ACHN (cell line): ENCODE data around the gene HMCN2.
"Not testable (repeated sequence)": the region's sequence is repeated elsewhere in the genome, so short reads cannot be mapped to it uniquely, and the experiment has no call there.

Experiments
- DNase-seq: peaks from one replicate; pipeline ENCODE4 v3.0.0-alpha.2; 2015
- in situ Hi-C: cut with HindIII; loops from 2 replicates; pipeline ENCODE4 v1.10.0; 2017; ENCODE audit warnings: low sequenced_read_pairs, low pct_ligation_motif_present, low pct_unique_long_range_greater_than_20kb

The HMCN2 gene

DNA sequence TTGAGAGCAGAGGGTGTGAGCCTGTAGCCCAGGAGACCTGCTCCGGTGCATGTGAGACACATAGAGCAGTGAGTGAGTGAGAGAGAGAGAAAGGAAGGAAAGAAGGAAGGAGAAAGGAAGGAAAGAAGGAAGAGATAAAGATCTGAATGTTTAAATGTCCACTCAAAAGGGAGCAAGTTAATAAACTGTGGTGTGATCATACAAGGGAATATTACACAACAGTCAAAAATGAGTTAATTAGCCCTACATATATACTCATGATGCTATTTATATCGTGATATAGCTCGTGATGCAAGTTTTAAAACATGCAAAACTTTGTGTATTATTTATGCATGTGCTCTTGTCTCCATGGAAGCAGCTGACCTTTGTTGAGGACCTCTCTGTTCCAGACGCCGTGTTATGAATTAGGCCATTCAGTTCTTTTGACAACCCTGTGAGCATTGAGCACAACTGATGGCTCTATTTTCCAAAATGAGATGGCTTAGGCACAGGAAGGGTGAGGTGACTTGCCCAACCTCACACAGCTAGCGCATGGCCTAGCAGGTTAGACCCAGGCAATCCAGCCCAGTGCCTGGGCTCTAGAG lies 70.6 kb downstream of the HMCN2 start:
- in situ Hi-C loops: no loop called here
- DNase-seq: no peak

DNA sequence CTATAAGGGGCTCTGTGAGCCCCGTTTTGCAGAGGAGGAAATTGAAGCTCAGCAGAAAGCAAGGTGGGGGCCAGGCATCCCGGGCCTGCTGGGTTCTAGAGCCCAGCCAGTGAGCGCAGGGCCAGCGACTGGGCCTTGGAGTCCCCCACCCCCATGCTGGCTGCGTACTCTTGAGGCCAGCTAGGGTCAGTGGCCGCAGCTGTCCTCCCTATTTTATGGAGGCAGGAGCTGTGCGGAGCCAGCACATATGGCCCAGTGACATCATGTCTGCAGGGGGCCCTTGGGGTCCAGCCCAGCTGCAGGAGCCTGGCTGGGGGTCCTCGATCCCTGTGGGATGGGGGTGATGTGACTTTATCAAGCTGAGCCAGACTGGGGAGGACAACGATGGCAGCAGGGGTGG lies 71.3 kb downstream of the HMCN2 start:
- no peak for DNase-seq
- in situ Hi-C loops: no loop called here

DNA sequence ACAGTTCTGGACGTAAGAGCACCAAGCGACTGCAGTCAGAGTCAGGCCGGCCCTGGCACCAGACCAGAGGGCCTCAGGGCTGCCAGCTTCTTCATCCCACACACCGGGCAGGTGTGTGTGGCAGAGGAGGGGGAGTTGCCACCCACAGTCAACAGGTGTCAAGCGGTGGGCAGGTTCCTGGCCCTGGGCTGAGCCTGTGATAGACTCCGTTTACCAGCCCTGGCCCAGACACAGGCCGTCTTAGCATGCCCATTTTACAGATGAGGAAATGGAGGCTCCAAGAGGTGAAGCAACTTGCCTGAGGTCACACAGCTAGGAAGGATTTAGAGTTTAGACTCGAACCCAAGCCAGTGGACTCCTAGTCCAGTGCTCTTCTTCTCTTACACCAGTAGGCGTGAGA lies 71.8 kb downstream of the HMCN2 start:
- no peak for DNase-seq
- in situ Hi-C loops: no loop called here

DNA sequence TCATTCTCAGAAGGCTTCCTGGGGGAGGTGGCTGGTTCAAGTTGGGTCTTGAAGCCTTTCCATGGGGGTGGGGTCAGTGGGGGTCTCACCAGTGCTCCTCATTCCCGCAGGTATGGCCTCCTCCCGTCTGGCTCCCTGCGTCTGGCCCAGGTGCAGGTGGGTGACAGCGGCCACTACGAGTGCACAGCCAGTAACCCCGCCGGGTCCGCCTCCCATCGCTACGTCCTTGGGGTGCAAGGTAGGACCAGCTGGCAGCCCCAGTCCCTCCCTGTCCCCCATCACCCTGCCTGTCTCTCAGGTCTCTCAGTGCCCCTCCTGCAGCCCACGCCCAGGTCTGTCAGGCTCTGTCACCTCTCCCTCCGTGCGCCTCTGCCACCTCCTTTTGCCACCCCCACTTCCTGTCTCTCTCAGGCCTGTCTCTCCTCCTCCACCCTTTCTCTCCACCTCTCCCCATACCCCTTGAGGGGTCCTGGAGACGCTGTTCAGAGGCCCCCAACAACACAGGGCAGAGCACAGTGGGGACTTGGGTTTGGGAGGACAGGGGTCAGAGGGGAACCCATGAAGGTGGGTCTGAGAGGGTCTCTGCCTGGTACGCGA lies 72.3 kb downstream of the HMCN2 start:
- in situ Hi-C loops: no loop called here
- no peak for DNase-seq

DNA sequence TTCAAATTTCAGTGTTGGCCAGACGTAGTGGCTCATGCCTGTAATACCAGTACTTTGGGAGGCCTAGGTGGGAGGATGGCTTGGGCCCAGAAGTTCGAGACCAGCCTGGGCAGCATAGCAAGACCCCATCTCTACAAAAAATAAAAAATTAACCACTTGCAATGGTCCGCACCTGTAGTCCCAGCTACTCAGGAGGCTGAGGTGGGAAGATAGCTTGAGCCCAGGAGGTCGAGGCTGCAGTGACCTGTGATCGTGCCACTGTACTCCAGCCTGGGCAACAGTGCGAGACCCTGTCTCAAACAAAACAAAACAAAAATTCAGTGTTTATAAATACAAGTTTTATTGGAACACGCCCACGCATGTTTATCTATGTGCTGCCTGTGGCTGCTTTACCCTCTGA lies 73.3 kb downstream of the HMCN2 start:
- DNase-seq, in situ Hi-C loops: not testable (repeated sequence)

DNA sequence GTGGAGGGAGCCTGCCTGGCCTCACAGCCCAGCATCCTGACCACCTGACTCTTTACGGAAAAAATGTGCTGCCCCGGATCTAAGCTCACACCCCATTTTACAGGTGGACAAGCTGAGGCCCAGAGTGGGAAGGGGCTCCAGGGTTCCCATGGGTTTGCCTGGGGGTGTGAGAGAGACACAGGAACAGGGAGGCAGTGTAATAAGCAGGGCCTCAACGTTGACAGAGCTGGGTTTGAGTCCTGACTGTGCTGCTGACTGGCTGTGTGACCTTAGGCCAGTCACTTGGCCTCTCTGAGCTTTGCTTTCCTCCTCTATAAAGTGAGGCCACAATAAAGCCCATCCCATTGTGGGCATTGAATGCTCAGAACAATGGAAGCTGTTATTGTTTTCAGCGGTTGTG lies 73.7 kb downstream of the HMCN2 start:
- no peak for DNase-seq
- in situ Hi-C loops: no loop called here

DNA sequence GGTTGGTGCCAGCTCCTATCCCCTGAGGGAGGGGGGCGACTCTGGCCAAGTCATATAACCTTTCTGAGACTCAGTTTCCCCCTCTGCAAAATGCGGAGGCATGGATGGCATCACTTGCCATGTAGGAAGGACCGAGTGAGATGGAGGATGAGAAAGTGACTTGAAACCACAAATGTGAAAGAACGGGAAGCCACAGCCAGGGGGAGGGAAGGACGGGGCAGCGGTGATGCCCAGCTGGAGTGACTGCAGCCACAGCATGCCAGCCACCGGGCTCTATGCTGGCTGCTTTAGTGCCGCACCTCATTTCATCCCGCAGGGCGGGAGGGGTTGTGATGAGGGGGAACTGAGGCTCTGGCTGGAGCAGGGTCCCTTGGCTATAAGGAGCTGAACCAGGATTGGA lies 74.5 kb downstream of the HMCN2 start:
- in situ Hi-C loops: no loop called here
- DNase-seq: no peak

DNA sequence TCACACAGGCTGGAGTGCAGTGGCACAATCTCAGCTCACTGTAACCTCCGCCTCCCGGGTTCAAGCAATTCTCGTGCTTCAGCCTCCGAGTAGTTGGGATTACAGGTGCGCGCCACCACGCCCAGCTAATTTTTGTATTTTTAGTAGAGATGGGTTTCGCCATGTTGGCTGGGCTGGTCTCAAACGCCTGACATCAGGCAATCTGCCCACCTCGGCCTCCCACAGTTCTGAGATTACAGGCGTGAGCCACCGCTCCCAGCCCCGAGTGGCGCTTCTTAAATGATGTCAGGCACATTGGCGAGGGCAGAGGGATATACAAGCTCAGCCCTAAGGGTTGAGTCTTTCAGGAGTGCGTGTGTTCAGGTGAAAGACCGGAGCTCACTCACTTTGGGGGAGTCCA lies 75.0 kb downstream of the HMCN2 start:
- DNase-seq, in situ Hi-C loops: not testable (repeated sequence)

DNA sequence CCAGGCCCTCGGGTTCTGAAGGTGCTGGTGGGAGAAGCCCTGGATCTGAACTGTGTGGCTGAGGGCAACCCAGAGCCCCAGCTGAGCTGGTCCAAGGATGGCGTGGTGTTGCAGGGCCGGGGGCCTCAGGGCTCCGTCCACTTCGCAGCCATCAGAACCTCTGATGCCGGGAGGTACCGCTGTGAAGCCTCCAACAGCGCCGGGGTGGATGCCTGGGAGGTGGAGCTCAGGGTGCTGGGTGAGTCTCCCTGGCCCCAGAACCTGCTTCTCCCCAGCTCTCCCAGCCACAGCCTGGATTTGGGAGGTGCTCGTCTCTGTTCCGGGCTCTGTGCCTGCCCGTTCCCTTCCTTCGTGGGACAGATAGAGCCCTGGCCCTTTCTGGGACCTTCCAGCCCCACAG lies 75.6 kb downstream of the HMCN2 start:
- no peak for DNase-seq
- in situ Hi-C loops: no loop called here

DNA sequence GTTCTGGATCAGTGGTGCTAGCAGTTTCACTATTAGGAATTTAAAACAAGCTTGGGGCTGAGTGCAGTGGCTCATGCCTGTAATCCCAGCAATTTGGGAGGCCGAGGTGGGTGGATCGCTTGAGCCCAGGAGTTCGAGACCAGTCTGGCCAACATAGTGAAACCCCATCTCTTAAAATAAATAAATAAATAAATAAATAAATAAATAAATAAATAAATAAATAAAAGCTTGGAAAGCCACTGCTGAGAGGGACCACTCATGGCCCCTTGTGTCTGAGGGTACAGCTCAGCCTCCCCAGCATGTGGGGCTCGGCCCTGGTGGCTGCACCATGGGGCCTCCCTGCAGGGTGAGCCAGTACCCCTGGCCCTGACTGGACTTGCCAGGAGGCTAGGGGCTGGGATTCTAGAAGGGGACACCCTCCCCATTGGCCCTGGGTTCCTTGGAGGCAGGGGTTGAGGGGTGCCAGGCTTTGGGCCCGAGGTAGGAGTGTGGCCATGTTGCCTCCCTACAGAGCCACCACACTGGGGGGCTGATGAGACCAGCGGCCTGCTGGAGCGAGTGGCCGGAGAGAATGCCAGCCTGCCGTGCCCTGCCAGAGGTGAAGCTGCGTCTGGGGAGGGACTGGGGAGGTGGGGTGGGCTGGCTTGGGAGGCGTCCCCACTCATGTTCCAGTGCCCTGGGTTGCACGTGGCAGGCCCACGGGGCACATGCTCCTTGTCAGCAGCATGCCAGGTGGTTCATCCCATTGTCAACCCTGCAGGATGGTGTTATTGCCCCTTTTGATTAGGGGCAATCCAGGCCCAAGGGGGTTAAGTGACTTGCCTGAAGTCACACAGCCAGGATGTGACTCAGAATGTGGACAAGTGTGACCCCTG lies 76.5 kb downstream of the HMCN2 start:
- in situ Hi-C loops: no loop called here
- no peak for DNase-seq

DNA sequence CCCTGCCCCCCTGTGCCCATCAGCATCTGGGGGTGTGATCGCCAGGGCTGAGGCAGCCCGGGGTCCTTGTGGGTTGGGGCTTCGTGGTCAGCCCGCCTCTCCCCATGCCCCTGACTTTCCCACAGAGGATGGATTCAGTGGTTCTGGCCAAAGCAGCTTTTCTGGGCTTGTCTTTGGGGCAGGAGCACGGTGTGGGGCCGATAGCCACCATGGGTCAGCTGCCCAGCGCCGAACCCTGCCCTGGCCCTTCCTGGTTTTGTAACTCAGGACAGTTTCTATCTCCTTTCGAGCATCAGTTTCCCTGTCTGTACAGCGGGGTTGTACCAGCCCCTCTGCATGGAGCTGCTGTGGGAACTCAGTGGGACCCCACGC lies 77.1 kb downstream of the HMCN2 start:
- in situ Hi-C loops: no loop called here
- DNase-seq: no peak

DNA sequence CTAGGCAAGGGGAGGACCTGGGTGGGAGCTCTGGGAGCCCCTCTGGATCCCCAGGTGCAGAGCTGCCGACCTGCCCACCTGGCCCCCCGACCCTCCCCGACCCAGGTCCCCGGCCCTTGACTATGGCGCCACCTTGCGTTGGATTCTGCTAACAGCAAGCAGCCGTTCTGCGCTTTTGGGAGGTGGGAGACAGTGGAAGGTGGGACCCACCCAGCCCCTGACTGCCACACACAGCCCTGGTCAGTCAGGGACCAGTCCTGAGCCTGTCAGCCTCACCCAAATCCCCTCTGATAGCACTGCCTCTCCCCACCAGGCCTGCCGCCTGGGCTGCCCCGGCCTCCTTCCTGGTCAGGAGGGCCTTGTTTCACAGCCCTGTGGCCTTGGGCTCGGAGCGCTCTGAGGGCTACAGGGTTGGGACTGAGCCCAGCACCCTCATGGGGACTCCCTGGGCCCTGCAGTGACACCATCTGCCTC lies 77.9 kb downstream of the HMCN2 start:
- in situ Hi-C loops: no loop called here
- no peak for DNase-seq

DNA sequence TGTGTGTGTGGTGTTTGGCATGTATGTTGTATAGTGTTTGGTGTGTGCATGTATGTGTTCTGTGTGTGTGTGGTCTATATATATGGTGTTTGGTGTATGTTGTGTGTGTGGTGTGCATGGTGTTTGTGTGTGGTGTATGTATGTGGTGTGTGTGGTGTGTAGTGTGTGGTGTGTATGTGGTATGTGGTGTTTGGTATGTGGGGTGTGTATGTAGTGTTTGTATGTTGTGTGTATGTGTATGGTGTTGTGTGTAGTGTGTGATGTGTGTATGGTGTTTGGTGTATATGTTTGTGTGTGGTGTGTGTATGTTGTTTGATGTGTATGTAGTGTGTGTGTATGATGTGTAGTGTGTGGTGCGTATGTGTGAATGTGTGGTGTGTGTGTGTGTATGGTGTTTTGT lies 78.8 kb downstream of the HMCN2 start:
- in situ Hi-C loops: no loop called here
- DNase-seq: no peak

DNA sequence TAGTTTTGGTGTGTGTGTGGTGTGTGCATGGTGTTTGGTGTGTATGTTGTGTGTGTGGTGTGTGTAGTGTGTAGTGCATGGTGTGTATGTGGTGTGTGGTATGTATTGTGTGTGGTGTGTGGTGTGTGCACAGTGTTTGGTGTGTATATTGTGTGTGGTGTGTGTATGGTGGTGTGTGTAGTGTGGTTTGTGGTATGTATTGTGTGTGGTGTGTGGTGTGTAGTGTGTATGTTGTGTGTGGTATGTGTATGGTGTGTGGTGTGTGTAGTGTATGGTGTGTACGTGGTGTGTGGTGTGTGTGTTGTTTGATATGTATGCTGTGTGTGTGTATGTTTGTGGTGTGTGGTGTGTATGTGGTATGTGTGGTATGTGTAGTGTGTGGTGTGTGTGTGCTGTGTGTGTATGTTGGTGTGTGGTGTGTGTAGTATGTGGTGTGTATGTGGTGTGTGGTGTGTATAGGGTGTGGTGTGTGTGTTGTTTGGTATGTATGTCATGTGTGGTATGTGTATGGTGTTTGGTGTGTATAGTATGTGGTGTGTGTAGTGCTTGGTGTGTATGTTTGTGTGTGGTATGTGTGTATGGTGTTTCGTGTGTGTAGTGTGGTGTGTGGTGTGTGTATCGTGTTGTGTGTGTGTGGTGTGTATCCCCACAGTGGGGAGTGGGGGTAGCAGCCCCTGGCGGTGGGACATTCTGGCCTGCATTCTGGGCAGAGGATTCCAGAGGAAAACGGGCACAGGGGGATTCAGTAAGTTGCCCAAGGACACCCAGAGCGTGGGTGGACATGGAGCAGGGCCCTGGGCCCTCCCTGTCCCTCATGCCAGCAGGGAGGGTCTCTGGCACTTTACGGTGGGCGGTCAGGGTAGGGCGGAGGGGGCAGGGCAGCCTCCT lies 79.7 kb downstream of the HMCN2 start:
- in situ Hi-C loops: no loop called here
- no peak for DNase-seq

DNA sequence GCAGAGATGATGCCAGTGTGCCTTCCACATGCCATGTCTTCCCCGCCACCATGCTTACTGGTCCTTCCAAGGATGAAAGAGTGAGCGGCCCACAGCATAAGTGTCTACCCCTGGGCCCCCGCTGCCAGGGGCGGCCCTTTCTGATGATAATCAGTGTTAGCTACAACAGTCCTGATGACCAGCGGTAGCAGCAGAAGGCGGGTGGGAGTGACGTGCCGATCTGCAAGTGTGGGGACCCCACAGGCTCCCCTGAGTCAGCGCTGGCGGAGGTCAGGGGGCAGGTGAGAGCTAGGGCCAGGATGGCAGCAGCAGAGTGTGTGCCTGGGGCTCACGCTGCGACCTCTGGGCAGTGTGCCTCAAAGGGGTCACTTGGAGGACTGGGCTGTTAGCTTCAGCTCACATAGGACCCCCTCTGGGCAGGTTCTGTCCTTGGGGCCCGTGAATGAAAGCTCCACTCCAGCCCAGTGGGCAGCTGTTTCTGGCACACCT lies 80.4 kb downstream of the HMCN2 start:
- DNase-seq: no peak
- in situ Hi-C loops: no loop called here

DNA sequence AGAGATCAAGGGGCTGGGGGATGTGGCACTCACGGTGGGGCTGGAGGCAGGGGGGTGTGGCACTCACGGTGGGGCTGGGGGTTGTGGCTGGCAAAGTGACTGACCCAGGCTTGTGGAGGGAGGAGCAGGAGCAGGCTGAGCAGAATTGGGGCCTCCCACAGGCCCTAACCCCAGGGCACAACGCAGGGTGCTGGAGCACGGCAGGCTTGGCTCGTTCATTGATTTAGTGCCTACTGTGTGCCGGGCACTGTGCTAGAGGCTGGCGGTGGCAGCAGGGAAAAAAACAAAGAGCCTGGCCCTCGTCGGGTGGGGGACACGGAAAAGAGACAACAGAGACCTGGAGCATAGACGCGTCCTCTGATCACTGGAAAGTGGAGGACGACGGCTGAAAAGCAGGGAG lies 80.9 kb downstream of the HMCN2 start:
- no peak for DNase-seq
- in situ Hi-C loops: no loop called here

DNA sequence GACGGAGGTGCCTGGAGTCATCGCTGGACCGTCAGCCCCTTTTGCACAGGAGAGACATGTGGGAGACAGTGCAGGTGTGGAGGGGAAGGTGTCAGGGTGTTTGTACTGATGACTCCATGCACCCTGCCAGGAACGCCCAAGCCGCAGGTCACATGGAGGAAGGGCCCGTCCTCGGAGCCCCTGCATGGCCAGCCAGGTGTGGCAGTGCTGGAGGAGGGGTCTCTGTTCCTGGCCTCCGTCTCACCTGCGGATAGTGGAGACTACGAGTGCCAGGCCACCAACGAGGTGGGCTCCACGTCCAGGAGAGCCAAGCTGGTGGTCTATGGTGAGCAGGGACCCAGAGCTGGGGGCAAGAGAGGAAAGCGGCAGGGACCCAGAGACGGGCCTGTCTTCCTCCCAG lies 81.5 kb downstream of the HMCN2 start:
- DNase-seq: no peak
- in situ Hi-C loops: no loop called here

DNA sequence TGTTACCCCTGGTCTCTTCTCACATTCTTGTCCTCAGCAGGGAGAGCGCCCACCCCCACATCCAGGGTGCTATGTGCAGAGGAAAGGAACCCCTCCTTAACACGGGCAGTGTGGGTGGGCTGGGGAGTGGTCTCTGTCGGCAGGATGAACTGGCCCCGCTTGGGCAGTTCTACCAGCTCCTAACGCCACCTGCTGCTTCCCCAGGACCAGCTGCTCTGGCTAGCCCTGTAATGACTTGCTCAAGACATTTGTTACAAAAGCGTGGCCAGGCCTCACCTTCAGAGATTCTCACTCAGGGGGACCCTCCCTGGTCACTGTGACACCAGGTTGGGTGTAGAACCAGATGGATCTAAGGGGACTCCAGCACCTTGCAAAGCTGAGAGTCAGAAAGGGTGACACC lies 82.4 kb downstream of the HMCN2 start:
- in situ Hi-C loops: no loop called here
- DNase-seq: no peak

DNA sequence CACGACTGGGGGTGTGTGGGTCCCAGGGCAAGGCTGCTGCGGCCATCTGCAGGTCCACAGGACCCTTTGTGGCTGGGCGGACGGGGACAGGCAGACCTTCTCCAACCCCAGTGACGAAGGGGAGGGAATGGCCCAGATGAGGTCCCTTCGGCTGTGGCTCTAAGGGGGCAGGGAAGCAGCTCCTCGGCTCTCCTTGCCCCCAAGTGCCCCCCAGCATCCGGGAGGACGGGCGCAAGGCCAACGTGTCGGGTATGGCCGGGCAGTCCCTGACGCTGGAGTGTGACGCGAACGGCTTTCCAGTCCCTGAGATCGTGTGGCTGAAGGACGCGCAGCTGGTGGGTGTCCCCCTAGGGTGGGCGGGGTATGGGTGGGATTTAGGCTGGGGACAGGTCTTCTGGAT lies 82.8 kb downstream of the HMCN2 start:
- DNase-seq: no peak
- in situ Hi-C loops: no loop called here
